ENCODE measurements around the gene MORC1. TPM values are rescaled to one million over a fixed set of nuclear protein-coding genes. Genes with fewer than 3 reads are reported as not detected.

MORC1 gene
- total and polyA plus RNA-seq, 7 donors: not detected

DNA sequence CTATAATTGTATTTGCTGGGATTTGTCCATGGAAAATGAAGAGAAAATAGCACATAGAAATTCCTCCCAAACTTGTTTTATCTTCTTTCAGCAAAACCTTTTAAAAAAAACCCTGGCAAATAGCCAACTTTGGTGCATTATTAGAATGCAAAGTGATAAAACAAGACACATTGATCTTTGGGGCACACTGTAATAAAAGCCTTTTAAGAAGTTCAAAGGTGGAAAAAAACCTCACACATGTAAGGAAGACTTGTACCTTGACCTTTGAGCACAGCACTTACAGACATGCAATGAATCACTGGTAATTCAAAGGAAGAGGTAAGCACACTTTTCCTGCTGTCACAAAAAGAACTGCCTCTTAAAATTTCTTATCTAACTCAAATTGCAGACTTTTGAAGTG is 8.0 kb upstream of the MORC1 start:
- H3K4me3 ChIP-seq: no peak overlapping the region
- TF ChIP-seq, protein P1, sequence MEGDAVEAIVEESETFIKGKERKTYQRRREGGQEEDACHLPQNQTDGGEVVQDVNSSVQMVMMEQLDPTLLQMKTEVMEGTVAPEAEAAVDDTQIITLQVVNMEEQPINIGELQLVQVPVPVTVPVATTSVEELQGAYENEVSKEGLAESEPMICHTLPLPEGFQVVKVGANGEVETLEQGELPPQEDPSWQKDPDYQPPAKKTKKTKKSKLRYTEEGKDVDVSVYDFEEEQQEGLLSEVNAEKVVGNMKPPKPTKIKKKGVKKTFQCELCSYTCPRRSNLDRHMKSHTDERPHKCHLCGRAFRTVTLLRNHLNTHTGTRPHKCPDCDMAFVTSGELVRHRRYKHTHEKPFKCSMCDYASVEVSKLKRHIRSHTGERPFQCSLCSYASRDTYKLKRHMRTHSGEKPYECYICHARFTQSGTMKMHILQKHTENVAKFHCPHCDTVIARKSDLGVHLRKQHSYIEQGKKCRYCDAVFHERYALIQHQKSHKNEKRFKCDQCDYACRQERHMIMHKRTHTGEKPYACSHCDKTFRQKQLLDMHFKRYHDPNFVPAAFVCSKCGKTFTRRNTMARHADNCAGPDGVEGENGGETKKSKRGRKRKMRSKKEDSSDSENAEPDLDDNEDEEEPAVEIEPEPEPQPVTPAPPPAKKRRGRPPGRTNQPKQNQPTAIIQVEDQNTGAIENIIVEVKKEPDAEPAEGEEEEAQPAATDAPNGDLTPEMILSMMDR (IDR thresholded peaks at IDR 0.05): no peak
- DNase-seq: no peak
- H3K27me3 ChIP-seq (ENCODE audit: insufficient read depth in 3 of 3, low read length in 2 of 3): no peaks in the 10 kb centered on the region
- H3K9me3 ChIP-seq: no peaks in the 10 kb centered on the region
- ATAC-seq: no peak
- intact Hi-C loops (cut with DNase I): no loop called here
- no peaks in the 10 kb centered on the region for H3K36me3 ChIP-seq (ENCODE audit: insufficient read depth in 1 of 2, low read depth in 1 of 2)
- H3K4me1 ChIP-seq: no peaks in the 10 kb centered on the region
- H3K27ac ChIP-seq: no peak overlapping the region

DNA sequence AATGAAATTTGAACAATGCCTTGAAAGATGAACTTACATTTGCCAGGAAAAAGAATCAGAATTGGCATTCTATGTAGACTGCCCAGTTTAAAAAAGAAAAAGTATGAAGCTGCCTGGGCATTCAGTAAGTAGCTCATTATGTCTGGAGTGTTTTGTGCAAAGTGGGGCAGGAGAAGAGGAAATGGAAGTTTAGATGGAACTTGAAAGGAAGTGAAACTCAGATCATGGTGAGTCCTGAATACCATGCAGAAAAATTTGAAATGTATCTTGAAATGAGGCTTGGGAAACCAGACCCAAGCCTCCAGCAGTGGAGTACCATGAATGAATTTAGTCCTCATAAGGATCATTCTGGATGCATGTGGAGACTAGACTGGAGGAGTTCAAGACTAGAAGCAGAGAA is 4.8 kb upstream of the MORC1 start:
- TF ChIP-seq, protein P1 (IDR thresholded peaks at IDR 0.05): no peak

DNA sequence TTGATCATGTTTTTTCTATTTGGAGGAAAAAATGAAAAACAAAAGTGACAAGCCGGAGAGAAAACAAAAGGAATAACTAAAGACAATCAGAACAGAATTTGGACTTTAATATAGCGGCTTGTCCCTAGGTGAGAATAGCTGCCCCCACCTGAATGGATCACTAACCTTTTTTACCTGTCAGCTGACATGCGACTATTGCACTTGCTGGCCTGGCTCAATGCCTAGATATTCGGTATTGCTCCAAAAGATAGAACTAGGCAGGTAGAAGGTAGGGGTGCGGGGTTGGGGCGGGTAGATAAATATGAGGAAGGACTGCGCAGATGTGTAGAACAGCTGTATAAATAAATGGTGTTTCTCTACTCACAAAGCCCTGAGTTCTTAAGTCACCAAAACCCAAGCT is 650 bp upstream of the MORC1 start:
- no peak overlapping the region for H3K4me3 ChIP-seq
- no peak for ATAC-seq
- peaks cover 0 to 3% (median 0%) of the 10 kb centered on the region in 3 donors for H3K27me3 ChIP-seq (ENCODE audit: insufficient read depth in 3 of 3, low read length in 2 of 3)
- no peaks in the 10 kb centered on the region for H3K9me3 ChIP-seq
- no peak for DNase-seq
- TF ChIP-seq, protein P1 (IDR thresholded peaks at IDR 0.05): no peak
- intact Hi-C loops (cut with DNase I): no loop called here
- H3K27ac ChIP-seq: no peak overlapping the region
- 93 to 97% (median 96%) methylated on average over 7 of the region's 7 CpGs for WGBS, 3 donors
- H3K36me3 ChIP-seq (ENCODE audit: insufficient read depth in 1 of 2, low read depth in 1 of 2): no peaks in the 10 kb centered on the region
- H3K4me1 ChIP-seq: no peaks in the 10 kb centered on the region

More for the DNA sequence above, 4.8 kb upstream of the MORC1 start:
- ATAC-seq (no peak), DNase-seq (no peak)
- Histone ChIP-seq H3K9me3 (no peaks in the 10 kb centered on the region), H3K4me1 (no peaks in the 10 kb centered on the region), H3K27ac (no peak overlapping the region), H3K36me3 (ENCODE audit: insufficient read depth in 1 of 2, low read depth in 1 of 2) (no peaks in the 10 kb centered on the region), H3K4me3 (no peak overlapping the region), H3K27me3 (ENCODE audit: insufficient read depth in 3 of 3, low read length in 2 of 3) (no peaks in the 10 kb centered on the region)
- intact Hi-C loops (cut with DNase I): no loop called here

DNA sequence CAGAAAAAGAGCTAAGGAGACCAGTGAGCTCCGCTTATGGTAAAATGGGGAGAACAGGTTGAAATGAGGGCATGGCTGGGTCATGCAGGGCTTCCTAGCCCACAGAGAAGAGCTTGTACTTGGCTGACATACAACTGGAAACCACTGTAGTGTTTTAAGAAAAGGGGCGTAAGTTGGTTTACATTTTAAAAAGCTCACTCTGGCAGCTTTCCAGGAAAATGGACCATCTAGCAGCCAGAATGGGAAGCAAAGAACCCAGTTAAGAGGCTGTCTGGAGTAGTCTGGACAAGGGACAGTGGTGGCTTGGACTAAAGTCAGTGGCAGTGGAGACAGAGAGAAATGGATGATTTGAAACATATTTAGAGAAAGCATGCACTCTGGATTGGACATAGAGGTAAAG is 1.9 kb downstream of the MORC1 start:
- ATAC-seq (no peak), DNase-seq (no peak)
- no peak overlapping the region for H3K4me3 ChIP-seq
- H3K4me1 ChIP-seq: no peaks in the 10 kb centered on the region
- H3K27me3 ChIP-seq (ENCODE audit: insufficient read depth in 3 of 3, low read length in 2 of 3): peaks cover 0 to 3% (median 0%) of the 10 kb centered on the region in 3 donors
- intact Hi-C loops (cut with DNase I): loop anchor here in 1 of 2 donors (1.0 kb wide), 1 partner anchor 43 kb away; no protein-coding TSS in a partner anchor
- H3K9me3 ChIP-seq: no peaks in the 10 kb centered on the region
- no peaks in the 10 kb centered on the region for H3K36me3 ChIP-seq (ENCODE audit: insufficient read depth in 1 of 2, low read depth in 1 of 2)
- 66 to 81% (median 71%) methylated on average over 2 of the region's 2 CpGs for WGBS, 3 donors
- no peak overlapping the region for H3K27ac ChIP-seq
- TF ChIP-seq, protein P1 (IDR thresholded peaks at IDR 0.05): no peak

DNA sequence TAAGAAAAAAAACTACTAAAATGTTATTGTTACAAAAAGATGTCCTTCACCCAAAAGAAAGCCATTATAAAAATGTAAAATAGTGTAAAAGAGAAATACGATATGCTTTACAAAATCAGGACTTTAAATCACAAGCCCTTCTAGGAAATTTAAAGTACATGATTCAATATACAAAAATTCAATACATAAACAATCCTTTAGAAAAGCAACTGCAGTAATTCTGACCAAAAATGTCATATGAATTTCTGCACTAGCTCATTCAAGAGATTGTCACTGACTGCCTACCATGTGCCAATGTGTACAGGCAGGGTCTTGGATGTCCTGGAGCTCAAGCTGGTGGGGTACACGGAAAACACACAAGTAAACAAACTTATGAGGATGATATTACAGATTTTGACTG is 2.5 kb downstream of the MORC1 start:
- no peak for ATAC-seq
- H3K4me1 ChIP-seq: no peaks in the 10 kb centered on the region
- TF ChIP-seq, protein P1 (IDR thresholded peaks at IDR 0.05): no peak
- 56 to 68% (median 67%) methylated on average over 2 of the region's 2 CpGs for WGBS, 3 donors
- H3K36me3 ChIP-seq (ENCODE audit: insufficient read depth in 1 of 2, low read depth in 1 of 2): no peaks in the 10 kb centered on the region
- intact Hi-C loops (cut with DNase I): no loop called here
- H3K27ac ChIP-seq: no peak overlapping the region
- DNase-seq: no peak
- H3K4me3 ChIP-seq: no peak overlapping the region
- H3K27me3 ChIP-seq (ENCODE audit: insufficient read depth in 3 of 3, low read length in 2 of 3): peaks cover 0 to 3% (median 0%) of the 10 kb centered on the region in 3 donors
- no peaks in the 10 kb centered on the region for H3K9me3 ChIP-seq
